Pancreas (tissue), 10 donors: Measurements from ENCODE around the gene FGFBP2. TPM values are rescaled to one million over a fixed set of nuclear protein-coding genes. Genes with fewer than 3 reads are reported as not detected.

ENCODE experiments used
- ATAC-seq, 4 donors: fragments of 200-7000 bp; cut with Tn5 transposase; one replicate each; pipeline versions ENCODE4 v1.8.0 to v1.9.1; 2020; ENCODE audit warnings: mild to moderate bottlenecking in 4 of 4, moderate library complexity in 4 of 4
- DNase-seq, 6 donors: peaks; one replicate each; pipeline ENCODE4 v3.0.0-alpha.2; 2020
- FAIRE-seq: peaks from 2 replicates; lab custom pipeline; 2012; peaks lifted over from hg19 to GRCh38; lab: Jason Lieb, UNC
- H3K27ac ChIP-seq, 4 donors: fragments of 200-600 bp; sonication (generic); 1 replicate in 3 of 4; 2 replicates in 1 of 4; pipeline versions ENCODE4 v1.5.0 to v1.8.0; 2020
- H3K27me3 ChIP-seq, 4 donors: fragments of 200-600 bp; one replicate each; pipeline ENCODE4 v1.8.0; 2021
- H3K36me3 ChIP-seq, 3 donors: fragments of 200-600 bp; sonication (generic) in 1 of 3; one replicate each; pipeline versions ENCODE4 v1.5.0 to v1.8.0; 2020 to 2021
- H3K4me1 ChIP-seq, 3 donors: fragments of 200-600 bp; one replicate each; pipeline ENCODE4 v1.8.0; 2021
- H3K4me3 ChIP-seq, 4 donors: fragments of 200-600 bp; sonication (generic) in 2 of 4; one replicate each; pipeline versions ENCODE4 v1.5.0 to v1.8.0; 2020 to 2021
- H3K9me3 ChIP-seq, 4 donors: fragments of 200-600 bp; one replicate each; pipeline ENCODE4 v1.8.0; 2021
- CTCF ChIP-seq, 4 donors: fragments of 200-600 bp; sonication (generic) in 3 of 4; IDR thresholded peaks; one replicate each; pipeline versions ENCODE4 v1.5.0 to v1.8.0; 2021; ENCODE audit warnings: antibody characterized with exemption in 4 of 4
- WGBS, 2 donors: extraction: QIAGEN DNeasy Blood & Tissue Kit; methylation state at CpG; one replicate each; pipeline ENCODE4 v1.1.7; 2013; 5-methylcytosine and 5-hydroxymethylcytosine counted together
- intact Hi-C, 3 donors: fragments of 100-400 bp; cut with DNase I; formaldehyde crosslinking; loops; one replicate each; pipeline versions ENCODE4 v1.11.1 to v1.14.2; 2022
- polyA plus RNA-seq, 2 donors: library from polyadenylated mRNA; stranded (reverse); fragments of 200-250 nt; gene quantifications; one replicate each; pipeline ENCODE4 v1.2.3, GENCODE V29; 2013
- total RNA-seq, 6 donors: library from RNA; stranded (reverse); fragmentation: NEBNext Ultra II Directional in 4 of 6; extraction: Animal tissue kit (Norgen Biotek cat#: 25700) in 4 of 6; gene quantifications; one replicate each; pipeline versions ENCODE4 v1.2.1 to v1.2.4, GENCODE V29; 2021 to 2023
- donor health status: healthy with polysubstance abuse.
- donor health status: DM: no; HTN: no; CAD: no; lungs with moderate emphysema.
- donor health status: DM: no; HTN: no; CAD: no.
- donor health status: control.
- donor health status: control.
- donor health status: Bipolar disorder and iron deficiency.
- donor health status: DM: yes; HTN: yes; CAD: no.
- donor health status: DM: no; HTN: no; CAD: no.
- donor health status: DM: no; HTN: no; CAD: no.
- donor health status: DM: yes; HTN: yes; CAD: no.

The FGFBP2 gene
- total and polyA plus RNA-seq, 8 donors = 0.13 to 0.92 (median 0.34) TPM; not detected in 5

- 76 to 84% methylated on average over 3 of the region's 3 CpGs for WGBS, 2 donors
- H3K4me1 ChIP-seq = no peaks in the 10 kb centered on the region
- FAIRE-seq = no peak
Measured at GRCh38 chr4:15995826-15996225, 32.9 kb upstream of the FGFBP2 start.

GRCh38 chr4:15992167-15992485 is 29.2 kb upstream of the FGFBP2 start:
- FAIRE-seq = no peak
- no peak overlapping the region for H3K4me3 ChIP-seq
- H3K27me3 ChIP-seq = no peaks in the 10 kb centered on the region
- WGBS, 2 donors = 54 to 72% methylated on average over 2 of the region's 2 CpGs
- intact Hi-C loops = no loop called here
- no peak for ATAC-seq
- H3K9me3 ChIP-seq = no peaks in the 10 kb centered on the region
- no peak for DNase-seq
- TF ChIP-seq CTCF (IDR thresholded peaks at IDR 0.05) = no peak
- H3K4me1 ChIP-seq = no peaks in the 10 kb centered on the region
- H3K36me3 ChIP-seq = peaks cover 0 to 2% (median 0%) of the 10 kb centered on the region in 3 donors
- no peak overlapping the region for H3K27ac ChIP-seq

More at GRCh38 chr4:15995826-15996225, 32.9 kb upstream of the FGFBP2 start:
- no peak for TF ChIP-seq CTCF (IDR thresholded peaks at IDR 0.05)
- no peaks in the 10 kb centered on the region for H3K9me3 ChIP-seq
- no peaks in the 10 kb centered on the region for H3K27me3 ChIP-seq
- H3K27ac ChIP-seq = no peak overlapping the region
- no peak for DNase-seq
- intact Hi-C loops = no loop called here
- no peak overlapping the region for H3K4me3 ChIP-seq
- ATAC-seq = no peak
- no peaks in the 10 kb centered on the region for H3K36me3 ChIP-seq

- Histone ChIP-seq H3K27me3 (no peaks in the 10 kb centered on the region), H3K4me3 (no peak overlapping the region), H3K36me3 (peaks cover 0 to 2% (median 0%) of the 10 kb centered on the region in 3 donors), H3K27ac (no peak overlapping the region), H3K4me1 (no peaks in the 10 kb centered on the region), H3K9me3 (no peaks in the 10 kb centered on the region)
- no peak for FAIRE-seq
- intact Hi-C loops = no loop called here
- ATAC-seq = no peak
- WGBS, 2 donors = 73 to 81% methylated on average over 12 of the region's 12 CpGs
- DNase-seq = no peak
- no peak for TF ChIP-seq CTCF (IDR thresholded peaks at IDR 0.05)
Measured at GRCh38 chr4:15990570-15991285, 27.8 kb upstream of the FGFBP2 start.

GRCh38 chr4:15989424-15989823 is 26.4 kb upstream of the FGFBP2 start:
- intact Hi-C loops = no loop called here
- no peak for ATAC-seq

More at GRCh38 chr4:15989424-15989823, 26.4 kb upstream of the FGFBP2 start:
- WGBS, 2 donors = 71 to 78% methylated on average over 6 of the region's 6 CpGs
- DNase-seq (no peak), FAIRE-seq (no peak)
- Histone ChIP-seq H3K36me3 (peaks cover 0 to 3% (median 2%) of the 10 kb centered on the region in 3 donors), H3K27me3 (no peaks in the 10 kb centered on the region), H3K9me3 (no peaks in the 10 kb centered on the region), H3K27ac (no peak overlapping the region), H3K4me3 (no peak overlapping the region), H3K4me1 (no peaks in the 10 kb centered on the region)
- no peak for TF ChIP-seq CTCF (IDR thresholded peaks at IDR 0.05)
